Measurements from ENCODE around the gene YIPF2.
"Not testable (repeated sequence)": the region's sequence is repeated elsewhere in the genome, so short reads cannot be mapped to it uniquely, and the experiment has no call there.

Gene YIPF2

GRCh38 chr19:10941649-10942048, 13.2 kb upstream of the YIPF2 start:
- FAIRE-seq = not testable (repeated sequence)

GRCh38 chr19:10936661-10937084, 8.2 kb upstream of the YIPF2 start:
- FAIRE-seq (no peak), DNase-seq (ENCODE audit: low spot score) (peak; percentile 52)

More at GRCh38 chr19:10941649-10942048, 13.2 kb upstream of the YIPF2 start:
- not testable (repeated sequence) for DNase-seq (ENCODE audit: low spot score)

- FAIRE-seq (no peak), DNase-seq (ENCODE audit: low spot score) (no peak)
Measured at GRCh38 chr19:10935371-10936059, 7.1 kb upstream of the YIPF2 start.

- DNase-seq (ENCODE audit: low spot score) = no peak
Measured at GRCh38 chr19:10929402-10929794, 959 bp upstream of the YIPF2 start.

GRCh38 chr19:10927730-10928562, 493 bp downstream of the YIPF2 start:
- DNase-seq (ENCODE audit: low spot score) (no peak), FAIRE-seq (no peak)

More at GRCh38 chr19:10929402-10929794, 959 bp upstream of the YIPF2 start:
- no peak for FAIRE-seq

GRCh38 chr19:10924597-10924996, 3.8 kb downstream of the YIPF2 start:
- DNase-seq (ENCODE audit: low spot score) = no peak
- FAIRE-seq = no peak

- DNase-seq (ENCODE audit: low spot score) (no peak), FAIRE-seq (no peak)
Measured at GRCh38 chr19:10923260-10924112, 5.0 kb downstream of the YIPF2 start.

GRCh38 chr19:10922638-10923014, 5.8 kb downstream of the YIPF2 start:
- FAIRE-seq (no peak), DNase-seq (ENCODE audit: low spot score) (no peak)

GRCh38 chr19:10921910-10922637, 6.4 kb downstream of the YIPF2 start:
- DNase-seq (ENCODE audit: low spot score) = no peak
- FAIRE-seq = no peak

GRCh38 chr19:10921199-10921909, 7.1 kb downstream of the YIPF2 start:
- FAIRE-seq (no peak), DNase-seq (ENCODE audit: low spot score) (no peak)

GRCh38 chr19:10920781-10921180, 7.7 kb downstream of the YIPF2 start:
- no peak for DNase-seq (ENCODE audit: low spot score)
- FAIRE-seq = no peak

- FAIRE-seq = no peak
- DNase-seq (ENCODE audit: low spot score) = no peak
Measured at GRCh38 chr19:10920288-10920655, 8.2 kb downstream of the YIPF2 start.

- no peak for FAIRE-seq
- no peak for DNase-seq (ENCODE audit: low spot score)
Measured at GRCh38 chr19:10919352-10920287, 8.8 kb downstream of the YIPF2 start.

- FAIRE-seq (no peak), DNase-seq (ENCODE audit: low spot score) (no peak)
Measured at GRCh38 chr19:10918359-10918758, 10.1 kb downstream of the YIPF2 start.

- FAIRE-seq = no peak
- DNase-seq (ENCODE audit: low spot score) = no peak
Measured at GRCh38 chr19:10916602-10917001, 11.8 kb downstream of the YIPF2 start.

GRCh38 chr19:10915130-10916091, 13.0 kb downstream of the YIPF2 start:
- FAIRE-seq (no peak), DNase-seq (ENCODE audit: low spot score) (peak; percentile 53)

GRCh38 chr19:10913716-10914340, 14.6 kb downstream of the YIPF2 start:
- DNase-seq (ENCODE audit: low spot score) (no peak), FAIRE-seq (no peak)

GRCh38 chr19:10912619-10913018, 15.8 kb downstream of the YIPF2 start:
- DNase-seq (ENCODE audit: low spot score) = no peak
- FAIRE-seq = no peak
